GM19328 (cell line): ENCODE results near the gene PLEKHM2.

Source experiments
- ATAC-seq: cut with Tn5 transposase; IDR thresholded peaks from one replicate; pipeline ENCODE4 v1.9.1; 2021; ENCODE audit warnings: mild to moderate bottlenecking, moderate library complexity; ENCODE audit not compliant: unreplicated experiment

Gene PLEKHM2

GRCh38 chr1:15737324-15738319 is 53.5 kb downstream of the PLEKHM2 start:
- ATAC-seq: no peak

DNA sequence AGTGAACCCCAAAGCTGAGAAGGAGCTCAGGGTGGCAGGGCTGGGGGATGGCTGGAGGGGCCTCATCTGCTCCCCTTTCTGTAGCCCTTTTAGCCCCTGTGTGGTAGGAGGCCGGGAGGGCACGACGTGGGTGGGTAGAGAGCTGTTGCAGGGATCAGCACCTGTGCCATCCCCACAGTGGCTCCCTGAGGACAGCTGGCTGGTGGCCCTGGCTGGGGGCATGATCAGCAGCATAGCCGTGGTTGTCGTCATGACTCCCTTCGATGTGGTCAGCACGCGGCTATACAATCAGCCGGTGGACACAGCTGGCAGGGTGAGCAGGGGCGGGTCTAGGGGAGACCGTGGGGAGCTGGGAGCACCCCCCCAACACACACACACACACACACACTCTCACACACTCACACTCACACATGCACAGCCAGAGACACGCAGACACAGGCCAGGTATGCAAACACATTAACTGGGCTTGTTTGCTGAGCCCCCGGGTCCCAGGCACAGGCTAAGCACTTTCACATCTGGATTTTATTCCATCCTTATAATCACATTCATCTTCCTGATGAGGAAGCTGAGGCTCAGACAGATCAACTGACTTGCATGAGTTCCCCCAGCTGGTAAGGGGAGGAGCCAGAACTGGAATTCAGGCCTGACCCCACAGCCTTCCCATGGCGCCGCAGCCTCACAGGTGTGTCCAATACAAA is 54.4 kb downstream of the PLEKHM2 start:
- ATAC-seq: no peak

DNA sequence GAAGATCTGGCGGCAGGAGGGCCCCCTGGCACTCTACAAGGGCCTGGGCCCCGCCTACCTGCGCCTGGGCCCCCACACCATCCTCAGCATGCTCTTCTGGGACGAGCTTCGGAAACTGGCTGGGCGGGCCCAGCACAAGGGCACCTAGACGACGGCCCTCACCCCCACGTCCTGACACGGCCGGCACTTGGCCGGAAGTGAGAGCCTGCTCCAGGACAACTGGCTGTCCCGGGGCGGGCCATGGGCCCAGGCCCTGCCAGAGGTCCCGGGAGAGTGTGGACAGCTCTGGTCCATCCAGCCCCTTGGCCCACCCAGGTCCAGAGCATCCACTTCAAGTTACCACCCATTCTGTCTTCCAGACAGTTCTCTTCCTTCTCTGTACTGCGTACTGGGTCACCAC is 55.1 kb downstream of the PLEKHM2 start:
- ATAC-seq: no peak

DNA sequence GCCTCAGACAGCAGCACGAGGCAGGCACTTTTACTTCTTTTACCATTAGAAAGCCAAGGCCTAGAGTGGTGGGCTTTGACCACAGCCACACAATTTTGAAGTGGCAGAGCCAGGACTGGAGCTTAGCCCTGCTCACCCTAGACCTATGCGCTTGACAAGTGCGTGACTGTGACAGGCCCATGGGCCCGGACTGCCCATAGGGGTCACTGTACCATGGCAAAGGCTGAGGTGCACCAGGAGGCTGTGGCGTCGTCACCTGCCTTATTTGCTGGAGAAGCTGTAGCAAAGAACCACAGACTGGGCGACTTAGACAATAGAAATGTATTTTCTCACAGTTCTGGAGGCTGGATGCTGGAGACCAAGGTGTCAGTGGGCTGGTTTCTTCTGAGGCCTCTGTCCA is 55.6 kb downstream of the PLEKHM2 start:
- no peak for ATAC-seq

DNA sequence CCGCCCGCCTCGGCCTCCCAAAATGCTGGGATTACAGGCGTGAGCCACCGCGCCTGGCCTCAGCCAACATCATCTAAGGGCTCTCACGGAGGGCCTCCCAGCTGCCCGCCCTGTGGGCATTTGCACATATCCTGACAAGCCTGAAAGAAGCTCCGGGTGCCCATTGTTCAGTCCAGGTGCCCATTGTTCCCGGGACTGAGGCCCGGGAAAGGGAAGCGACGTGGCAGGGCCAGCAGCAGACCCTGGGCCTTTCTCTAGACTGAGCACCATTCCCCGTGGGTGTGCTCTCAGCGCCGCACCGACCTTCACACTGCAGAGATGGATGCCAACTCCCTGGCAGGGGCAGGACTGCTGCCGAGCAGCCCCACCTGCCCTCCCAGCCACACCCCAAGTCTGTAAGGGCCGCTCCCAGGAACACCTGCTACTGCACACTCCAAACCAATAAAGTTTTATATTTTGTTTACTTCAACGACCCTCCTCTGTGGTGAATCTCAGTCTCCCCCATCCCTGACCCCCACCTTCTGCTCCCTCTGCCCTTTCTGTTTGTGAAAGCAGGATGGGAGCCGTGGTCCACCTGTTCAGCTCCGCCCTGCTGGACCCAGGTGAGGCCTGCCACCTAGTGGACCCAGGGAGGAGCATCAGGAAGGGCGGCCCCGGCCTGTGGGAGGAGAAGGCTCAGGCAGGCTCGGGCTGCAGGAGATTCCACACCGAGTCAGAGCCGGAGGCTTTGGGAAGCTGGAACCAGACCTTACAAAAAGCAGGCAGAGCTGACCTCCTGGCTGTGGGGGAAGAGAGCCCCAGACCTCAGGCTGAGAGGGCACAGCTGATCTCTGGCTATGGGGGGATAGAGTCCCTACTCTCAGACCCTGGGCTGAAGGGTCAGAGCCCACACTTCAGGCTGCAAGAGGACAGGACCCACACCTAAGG is 57.1 kb downstream of the PLEKHM2 start:
- no peak for ATAC-seq

DNA sequence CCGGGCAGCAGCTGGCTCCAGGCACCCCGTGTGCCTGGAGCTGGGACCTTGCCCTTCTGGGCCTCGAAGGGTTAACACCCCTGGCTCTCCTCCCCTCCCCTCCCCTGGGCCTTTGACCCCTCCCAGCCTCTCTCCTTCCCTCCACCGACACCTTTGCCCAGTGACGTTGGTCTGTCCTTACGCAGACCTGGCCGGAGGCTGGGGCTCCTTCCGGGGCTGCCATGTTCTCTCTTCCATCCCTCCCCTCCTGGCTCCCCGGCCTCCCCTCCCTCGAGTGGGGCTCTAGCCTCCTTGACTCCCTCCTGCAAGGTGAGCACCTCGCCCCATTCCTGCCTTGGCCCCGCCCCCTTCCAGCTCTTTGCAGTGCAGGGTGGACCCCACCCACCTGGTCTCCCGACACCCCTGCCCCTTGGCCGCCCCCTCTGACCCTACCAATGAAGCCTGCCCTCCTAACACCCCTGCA is 58.2 kb downstream of the PLEKHM2 start, which contains the start of gene TMEM82:
Gene TMEM82 (plus strand): TSS at position 161 of the 463 bp plus-strand sequence. CDS start 61 bp downstream, at position 222.
- ATAC-seq: no peak

- ATAC-seq: no peak
These were observed 60.1 kb downstream of the PLEKHM2 start for GRCh38 chr1:15744122-15744679.

DNA sequence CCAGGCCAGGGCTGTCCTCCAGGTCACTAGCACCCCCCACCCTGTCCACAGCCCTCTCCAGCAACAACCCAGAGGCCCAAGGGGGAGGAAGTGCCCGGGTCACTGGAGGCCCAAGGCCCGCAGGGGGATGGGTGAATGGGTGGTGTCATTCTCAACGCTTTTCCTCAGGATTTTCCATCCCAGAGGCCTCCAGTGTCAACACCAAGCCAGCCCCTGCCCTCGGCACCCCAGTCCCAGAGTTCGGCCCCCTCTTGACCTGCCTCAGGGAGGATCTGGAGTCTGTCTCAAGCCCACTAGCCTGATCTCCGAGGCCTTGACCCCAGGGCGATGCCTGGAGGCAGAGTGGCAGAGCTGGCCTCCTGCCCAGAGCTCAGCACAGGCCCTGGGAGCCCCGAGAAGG is 63.3 kb downstream of the PLEKHM2 start:
- ATAC-seq: no peak

DNA sequence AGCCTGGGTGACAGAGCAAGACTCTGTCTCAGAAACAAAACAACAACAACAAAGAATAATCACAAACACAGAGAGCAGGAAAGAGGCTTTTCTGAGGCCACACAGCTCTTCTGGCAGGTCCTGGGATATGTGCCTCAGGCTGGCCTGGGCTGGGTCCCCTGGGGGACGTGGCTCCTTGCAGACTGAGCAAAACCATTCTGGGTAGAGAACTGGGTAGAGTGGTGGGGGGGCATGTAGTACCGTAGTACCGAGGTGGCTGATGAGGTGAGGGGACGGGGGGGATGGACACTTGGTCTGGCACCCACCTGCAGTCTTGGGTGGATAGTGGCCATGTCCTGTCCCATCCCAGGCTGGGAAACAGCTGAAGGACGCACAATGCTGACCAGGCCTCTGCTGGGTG is 64.1 kb downstream of the PLEKHM2 start:
- no peak for ATAC-seq

- ATAC-seq: no peak
These were observed 64.7 kb downstream of the PLEKHM2 start for GRCh38 chr1:15748690-15749398.

DNA sequence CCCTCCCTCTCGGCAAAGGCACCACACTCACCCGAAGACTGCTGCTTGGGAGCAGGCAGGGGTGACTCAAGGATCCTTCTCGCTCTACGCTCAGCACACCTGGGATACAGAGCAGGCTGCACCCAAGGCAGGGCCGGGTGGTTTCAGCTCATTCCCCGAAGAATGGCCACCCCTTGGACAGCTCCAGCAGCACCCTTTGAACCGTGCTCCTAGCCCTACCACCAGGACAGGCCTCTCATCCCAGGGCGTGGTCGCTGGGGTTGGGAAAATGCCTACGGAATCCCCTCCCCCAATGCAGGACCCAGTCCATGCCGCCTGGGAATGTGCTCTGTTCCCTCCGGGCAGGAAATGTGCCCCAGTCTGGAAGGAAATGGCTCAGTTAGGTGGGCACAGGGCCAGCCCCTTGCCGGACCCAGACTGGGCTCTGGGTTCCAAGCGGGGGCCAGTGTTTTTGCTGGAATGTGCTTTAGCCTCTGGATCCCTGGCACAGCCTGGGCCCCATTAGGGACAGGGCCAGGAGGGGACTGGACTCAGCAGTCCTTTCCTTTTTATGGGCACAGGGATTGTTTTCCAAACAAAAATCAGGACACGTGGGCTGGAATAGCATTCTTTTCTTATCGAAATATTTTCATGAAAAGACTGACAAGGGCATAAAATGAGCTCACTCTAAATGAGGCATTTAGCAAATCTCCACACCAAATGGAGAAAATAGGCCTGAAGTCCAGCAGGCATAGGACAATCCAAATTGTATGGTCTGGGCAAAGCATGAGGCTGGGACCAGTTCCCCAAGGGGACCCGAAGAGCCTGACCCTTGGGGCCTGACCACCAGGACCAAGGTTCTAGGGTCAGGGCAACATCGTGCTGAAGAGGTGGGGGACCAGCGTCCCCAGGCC is 65.5 kb downstream of the PLEKHM2 start:
- no peak for ATAC-seq

DNA sequence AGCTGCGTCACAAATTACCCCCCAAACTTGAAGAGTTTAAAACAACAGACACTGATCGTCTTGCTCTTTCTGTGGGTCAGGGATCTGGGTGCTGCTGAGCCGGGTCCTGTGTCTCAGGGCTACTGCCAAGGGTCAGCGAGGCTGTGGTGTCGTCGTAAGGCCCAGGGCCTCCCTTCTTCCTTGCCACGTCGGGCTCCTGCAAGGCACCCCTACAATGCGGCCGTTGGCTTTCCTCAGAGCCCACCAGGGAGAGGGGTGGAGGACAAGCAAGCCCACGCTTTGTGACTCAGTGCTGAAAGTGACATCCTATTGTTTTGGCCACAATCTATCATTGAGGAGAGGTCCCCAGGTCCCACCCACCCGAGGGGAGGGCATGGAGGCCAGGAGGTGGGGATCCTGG is 66.8 kb downstream of the PLEKHM2 start:
- no peak for ATAC-seq

- ATAC-seq: no peak
These were observed 67.6 kb downstream of the PLEKHM2 start for GRCh38 chr1:15751717-15752116.

GRCh38 chr1:15753776-15754175 is 69.7 kb downstream of the PLEKHM2 start:
- no peak for ATAC-seq

GRCh38 chr1:15755021-15755645 is 71.0 kb downstream of the PLEKHM2 start:
- no peak for ATAC-seq

GRCh38 chr1:15755646-15756040 is 71.5 kb downstream of the PLEKHM2 start:
- ATAC-seq: no peak

DNA sequence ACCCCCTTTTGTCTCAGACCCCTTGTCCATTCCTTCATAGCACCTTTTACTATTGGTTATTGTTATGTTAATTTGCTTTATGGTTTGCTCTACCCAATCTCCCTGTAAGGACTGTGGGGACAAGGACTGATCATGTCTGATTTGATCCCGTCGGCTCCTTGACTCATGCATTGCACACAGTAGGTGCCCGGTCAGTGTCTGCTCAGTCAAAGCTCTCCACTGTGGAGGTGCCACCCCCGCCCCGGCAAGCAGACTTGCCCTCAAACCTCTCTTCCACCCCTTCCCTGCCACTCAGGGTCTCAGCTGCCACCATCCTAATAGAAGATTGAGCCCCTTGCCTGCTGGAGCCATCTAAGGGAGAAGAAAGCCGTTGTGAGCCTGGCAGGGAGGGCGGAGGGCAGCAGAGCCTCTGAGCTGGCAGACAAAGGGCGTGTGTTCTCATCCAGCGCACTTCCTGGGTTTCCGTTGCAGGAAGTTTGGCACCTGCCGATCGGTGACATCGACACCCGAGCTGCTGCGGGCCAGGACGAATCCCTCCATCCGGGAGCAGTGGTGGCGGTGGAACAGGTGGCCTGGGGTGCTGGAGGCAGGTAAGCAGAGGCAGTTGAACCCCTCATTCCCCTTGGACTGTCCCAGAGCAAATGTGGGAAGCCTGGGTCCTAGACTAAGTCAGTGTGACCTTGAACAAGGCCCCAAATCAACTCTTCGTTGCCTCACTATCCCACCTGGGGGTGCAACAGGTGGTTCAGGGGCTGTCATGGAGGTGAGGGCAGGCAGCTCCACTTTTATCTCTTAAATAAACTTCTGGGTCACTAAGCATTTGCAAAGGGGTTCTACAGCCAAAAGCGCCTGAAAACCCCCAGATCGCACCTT is 72.3 kb downstream of the PLEKHM2 start:
- ATAC-seq: no peak
